Measurements from ENCODE around the gene PLA2G2C. TPM values are rescaled to one million over a fixed set of nuclear protein-coding genes. Genes with fewer than 3 reads are reported as not detected.
"Not testable (repeated sequence)": the region's sequence is repeated elsewhere in the genome, so short reads cannot be mapped to it uniquely, and the experiment has no call there.

Gene PLA2G2C
- total RNA-seq, 3 donors from 2014 or later = 0.33 TPM; not detected in 2

GRCh38 chr1:20134995-20135394 lies 51.3 kb downstream of the PLA2G2C start:
- intact Hi-C loops (cut with DNase I; ENCODE audit: low total_unique reads) = no loop called here
- H3K4me1 ChIP-seq = no peaks in the 10 kb centered on the region

DNA sequence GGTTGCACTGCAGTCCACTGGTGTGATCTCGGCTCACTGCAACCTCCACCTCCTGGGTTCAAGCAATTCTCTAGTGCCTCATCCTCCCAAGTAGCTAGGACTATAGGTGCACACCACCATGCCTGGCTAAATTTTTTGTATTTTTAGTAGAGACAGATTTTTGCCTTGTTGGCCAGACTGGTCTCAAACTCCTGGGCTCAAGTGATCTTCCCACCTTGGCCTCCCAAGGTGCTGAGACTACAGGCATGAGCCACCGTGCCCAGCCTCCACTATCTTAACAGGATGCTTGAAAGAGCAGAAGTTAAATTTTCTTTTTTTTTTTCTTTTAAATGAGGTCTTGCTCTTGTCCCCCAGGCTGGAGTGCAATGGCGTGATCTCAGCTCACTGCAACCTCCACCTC lies 55.8 kb downstream of the PLA2G2C start:
- H3K27ac ChIP-seq; H3K9me3 ChIP-seq; DNase-seq (ENCODE audit: low spot score in 2 of 2); H3K36me3 ChIP-seq; H3K4me3 ChIP-seq; H3K27me3 ChIP-seq; intact Hi-C loops (cut with DNase I; ENCODE audit: low total_unique reads); H3K4me1 ChIP-seq: not testable (repeated sequence)

More at GRCh38 chr1:20134995-20135394, 51.3 kb downstream of the PLA2G2C start:
- no peaks in the 10 kb centered on the region for H3K36me3 ChIP-seq
- no peak for TF ChIP-seq POLR2A (IDR thresholded peaks at IDR 0.05)
- TF ChIP-seq, protein P1, sequence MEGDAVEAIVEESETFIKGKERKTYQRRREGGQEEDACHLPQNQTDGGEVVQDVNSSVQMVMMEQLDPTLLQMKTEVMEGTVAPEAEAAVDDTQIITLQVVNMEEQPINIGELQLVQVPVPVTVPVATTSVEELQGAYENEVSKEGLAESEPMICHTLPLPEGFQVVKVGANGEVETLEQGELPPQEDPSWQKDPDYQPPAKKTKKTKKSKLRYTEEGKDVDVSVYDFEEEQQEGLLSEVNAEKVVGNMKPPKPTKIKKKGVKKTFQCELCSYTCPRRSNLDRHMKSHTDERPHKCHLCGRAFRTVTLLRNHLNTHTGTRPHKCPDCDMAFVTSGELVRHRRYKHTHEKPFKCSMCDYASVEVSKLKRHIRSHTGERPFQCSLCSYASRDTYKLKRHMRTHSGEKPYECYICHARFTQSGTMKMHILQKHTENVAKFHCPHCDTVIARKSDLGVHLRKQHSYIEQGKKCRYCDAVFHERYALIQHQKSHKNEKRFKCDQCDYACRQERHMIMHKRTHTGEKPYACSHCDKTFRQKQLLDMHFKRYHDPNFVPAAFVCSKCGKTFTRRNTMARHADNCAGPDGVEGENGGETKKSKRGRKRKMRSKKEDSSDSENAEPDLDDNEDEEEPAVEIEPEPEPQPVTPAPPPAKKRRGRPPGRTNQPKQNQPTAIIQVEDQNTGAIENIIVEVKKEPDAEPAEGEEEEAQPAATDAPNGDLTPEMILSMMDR (IDR thresholded peaks at IDR 0.05) = no peak
- TF ChIP-seq POLR2AphosphoS5 (IDR thresholded peaks at IDR 0.05) = no peak
- H3K27me3 ChIP-seq = no peaks in the 10 kb centered on the region
- no peak overlapping the region for H3K27ac ChIP-seq
- no peak overlapping the region for H3K4me3 ChIP-seq
- peaks cover 0 to 4% of the 10 kb centered on the region in 2 donors for H3K9me3 ChIP-seq
- no peak for DNase-seq (ENCODE audit: low spot score in 2 of 2)

GRCh38 chr1:20126806-20127440 lies 59.4 kb downstream of the PLA2G2C start:
- Histone ChIP-seq H3K27me3 (no peaks in the 10 kb centered on the region), H3K36me3 (no peaks in the 10 kb centered on the region), H3K9me3 (peaks cover 0 to 4% of the 10 kb centered on the region in 2 donors), H3K4me3 (no peak overlapping the region), H3K4me1 (peaks cover 0 to 4% of the 10 kb centered on the region in 2 donors), H3K27ac (no peak overlapping the region)
- peak in 1 of 2 donors; percentile 38 for DNase-seq (ENCODE audit: low spot score in 2 of 2)
- TF ChIP-seq, protein P1 (IDR thresholded peaks at IDR 0.05) = no peak
- TF ChIP-seq POLR2A (IDR thresholded peaks at IDR 0.05) = no peak
- TF ChIP-seq POLR2AphosphoS5 (IDR thresholded peaks at IDR 0.05) = no peak
- intact Hi-C loops (cut with DNase I; ENCODE audit: low total_unique reads) = no loop called here

DNA sequence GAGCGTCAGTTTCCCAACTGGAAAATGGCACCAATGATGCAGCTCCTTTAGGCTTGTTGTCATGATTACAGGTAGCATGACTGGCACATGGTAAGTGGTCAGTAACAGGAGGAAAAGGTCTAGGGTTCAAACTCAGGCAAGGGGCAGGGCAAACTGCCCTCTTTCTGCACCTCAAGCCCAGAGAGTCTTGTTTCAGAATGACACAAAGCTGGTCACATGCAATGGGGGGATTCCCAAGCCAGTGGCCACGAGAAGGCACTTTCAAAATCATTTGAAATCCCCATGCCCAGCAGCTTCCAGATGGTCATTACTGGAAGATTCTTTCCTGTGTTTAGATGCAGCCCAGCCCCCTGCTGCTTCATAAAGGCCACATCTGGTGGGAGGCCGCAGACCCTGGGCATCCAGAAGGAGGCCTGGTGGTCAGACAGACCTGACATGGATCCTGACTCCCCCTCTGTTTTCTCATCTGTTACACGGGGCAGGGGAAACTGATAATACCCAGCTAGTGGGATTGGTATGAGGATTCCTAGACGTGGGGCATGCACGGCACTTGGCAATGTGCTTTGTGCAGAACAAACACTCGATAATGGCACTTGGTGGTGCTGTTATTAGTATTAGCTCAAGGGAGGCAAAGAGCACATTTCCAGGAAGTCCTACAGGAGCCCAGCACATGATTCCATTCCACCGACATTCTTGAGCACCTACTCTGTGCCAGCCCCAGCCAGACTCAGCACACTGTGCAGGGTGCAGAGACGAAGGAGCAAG lies 60.1 kb downstream of the PLA2G2C start:
- Histone ChIP-seq H3K9me3 (peaks cover 0 to 4% of the 10 kb centered on the region in 2 donors), H3K4me1 (peaks cover 0 to 4% of the 10 kb centered on the region in 2 donors), H3K27ac (no peak overlapping the region), H3K4me3 (no peak overlapping the region), H3K27me3 (no peaks in the 10 kb centered on the region), H3K36me3 (no peaks in the 10 kb centered on the region)
- TF ChIP-seq, protein P1 (IDR thresholded peaks at IDR 0.05) = no peak
- TF ChIP-seq POLR2A (IDR thresholded peaks at IDR 0.05) (no peak), POLR2AphosphoS5 (IDR thresholded peaks at IDR 0.05) (no peak)
- intact Hi-C loops (cut with DNase I; ENCODE audit: low total_unique reads) = no loop called here
- DNase-seq (ENCODE audit: low spot score in 2 of 2) = peak in 1 of 2 donors; percentile 43

- Histone ChIP-seq H3K27ac (no peak overlapping the region), H3K4me3 (no peak overlapping the region), H3K27me3 (no peaks in the 10 kb centered on the region), H3K4me1 (peaks cover 0 to 4% of the 10 kb centered on the region in 2 donors), H3K9me3 (peaks cover 0 to under 1% of the 10 kb centered on the region in 2 donors), H3K36me3 (no peaks in the 10 kb centered on the region)
- TF ChIP-seq POLR2AphosphoS5 (IDR thresholded peaks at IDR 0.05) = no peak
- intact Hi-C loops (cut with DNase I; ENCODE audit: low total_unique reads) = no loop called here
- no peak for DNase-seq (ENCODE audit: low spot score in 2 of 2)
These were observed 61.2 kb downstream of the PLA2G2C start for GRCh38 chr1:20125100-20125499.

DNA sequence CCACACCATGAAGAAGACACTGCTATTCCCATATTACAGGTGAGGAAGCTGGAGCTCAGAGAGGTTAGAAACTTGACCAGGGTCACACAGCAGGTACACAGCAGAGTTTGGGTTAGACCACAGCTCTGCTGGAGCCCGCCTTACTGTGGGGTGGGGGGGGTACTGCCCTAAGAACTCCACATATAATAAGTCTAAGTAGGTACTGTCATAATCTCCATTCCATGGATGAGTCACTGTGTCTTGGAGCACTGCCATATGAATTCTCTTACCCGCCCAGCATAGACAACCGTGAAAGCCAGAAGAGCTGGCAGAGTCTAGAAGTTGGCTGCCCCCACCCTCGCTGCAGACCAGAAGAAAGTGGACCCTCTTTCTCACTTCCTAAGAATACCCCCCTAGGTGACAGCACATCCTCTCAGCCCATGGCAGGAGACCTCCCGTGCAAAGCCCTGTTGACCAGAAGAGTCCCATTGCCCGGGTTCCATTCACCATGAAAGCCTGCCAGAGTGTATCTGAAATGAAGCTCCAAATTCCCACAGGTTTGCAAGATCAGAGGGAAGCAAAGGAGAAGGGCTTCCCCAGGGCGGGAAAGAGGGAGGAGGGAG lies 61.8 kb downstream of the PLA2G2C start:
- intact Hi-C loops (cut with DNase I; ENCODE audit: low total_unique reads) = no loop called here
- no peaks in the 10 kb centered on the region for H3K27me3 ChIP-seq
- H3K4me1 ChIP-seq = peaks cover 0 to 4% of the 10 kb centered on the region in 2 donors
- TF ChIP-seq POLR2A (IDR thresholded peaks at IDR 0.05) (no peak), POLR2AphosphoS5 (IDR thresholded peaks at IDR 0.05) (no peak)
- TF ChIP-seq, protein P1 (IDR thresholded peaks at IDR 0.05) = no peak
- H3K4me3 ChIP-seq = no peak overlapping the region
- no peaks in the 10 kb centered on the region for H3K36me3 ChIP-seq
- peak overlapping the region in 1 of 2 donors; percentile 22 for H3K27ac ChIP-seq
- H3K9me3 ChIP-seq = no peaks in the 10 kb centered on the region
- peak; percentile 42 to 50 for DNase-seq (ENCODE audit: low spot score in 2 of 2)
